Measurements from ENCODE around the gene GGT1. TPM values are rescaled to one million over a fixed set of nuclear protein-coding genes. Genes with fewer than 3 reads are reported as not detected.
"Not testable (repeated sequence)": the region's sequence is repeated elsewhere in the genome, so short reads cannot be mapped to it uniquely, and the experiment has no call there.

Gene GGT1
- total RNA-seq, 4 donors from 2014 or later, result 4.1 to 9.6 TPM; not detected in 2

GRCh38 chr22:24592058-24592850 lies 10.7 kb upstream of the GGT1 start:
- Histone ChIP-seq H3K27me3 (no peaks in the 10 kb centered on the region), H3K27ac (peak overlapping the region; percentile 63 to 91), H3K4me3 (peak overlapping the region; percentile 57 to 78), H3K36me3 (no peaks in the 10 kb centered on the region), H3K4me1 (no peaks in the 10 kb centered on the region), H3K9me3 (no peaks in the 10 kb centered on the region)
- TF ChIP-seq POLR2A (IDR thresholded peaks at IDR 0.05) (no peak), CTCF (IDR thresholded peaks at IDR 0.05) (no peak)
- DNase-seq, result peak in 1 of 2 donors; percentile 43
- intact Hi-C loops (cut with DNase I; ENCODE audit: low total_unique reads), result no loop called here

- H3K36me3 ChIP-seq, result no peaks in the 10 kb centered on the region
- H3K27me3 ChIP-seq, result no peaks in the 10 kb centered on the region
- peak; percentile 90 to 93 for DNase-seq
- TF ChIP-seq POLR2A (IDR thresholded peaks at IDR 0.05) (peak in 1 of 2 donors; percentile 60), CTCF (IDR thresholded peaks at IDR 0.05) (peak in 1 of 4 experiments; percentile 5)
- peak within 1 kb of the TSS; percentile 63 to 91 for H3K27ac ChIP-seq
- H3K9me3 ChIP-seq, result no peaks in the 10 kb centered on the region
- H3K4me1 ChIP-seq, result no peaks in the 10 kb centered on the region
- intact Hi-C loops (cut with DNase I; ENCODE audit: low total_unique reads), result no loop called here
- H3K4me3 ChIP-seq, result peak within 1 kb of the TSS; percentile 57 to 78
Observed at GRCh38 chr22:24592851-24593558, 10.0 kb upstream of the GGT1 start, which contains the start of gene LRRC75B. TSS of gene LRRC75B (minus strand) at chr22:24593073. CDS start at chr22:24593039, 34 bp downstream.

DNA sequence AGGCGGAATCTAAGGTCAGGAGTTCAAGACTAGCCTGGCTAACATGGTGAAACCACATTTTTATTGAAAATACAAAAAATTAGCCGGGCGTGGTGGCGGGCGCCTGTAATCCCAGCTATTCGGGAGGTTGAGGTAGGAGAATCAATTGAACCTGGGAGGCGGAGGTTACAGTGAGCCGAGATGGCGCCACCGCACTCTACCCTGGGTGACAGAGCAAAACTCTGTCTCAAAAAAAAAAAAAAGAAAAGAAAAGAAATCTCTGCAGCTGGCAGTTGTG lies 9.5 kb upstream of the GGT1 start:
- DNase-seq; H3K36me3 ChIP-seq; H3K9me3 ChIP-seq; H3K27me3 ChIP-seq; intact Hi-C loops (cut with DNase I; ENCODE audit: low total_unique reads); H3K4me1 ChIP-seq: not testable (repeated sequence)
- H3K27ac ChIP-seq, result peak overlapping the region; percentile 63 to 91
- H3K4me3 ChIP-seq, result peak overlapping the region in 1 of 2 donors; percentile 78

GRCh38 chr22:24593836-24594568 lies 9.0 kb upstream of the GGT1 start:
- Histone ChIP-seq H3K27me3 (no peaks in the 10 kb centered on the region), H3K27ac (no peak overlapping the region), H3K36me3 (no peaks in the 10 kb centered on the region), H3K4me1 (no peaks in the 10 kb centered on the region), H3K9me3 (no peaks in the 10 kb centered on the region), H3K4me3 (no peak overlapping the region)
- DNase-seq, result no peak
- no peak for TF ChIP-seq CTCF (IDR thresholded peaks at IDR 0.05)
- no peak for TF ChIP-seq POLR2A (IDR thresholded peaks at IDR 0.05)
- intact Hi-C loops (cut with DNase I; ENCODE audit: low total_unique reads), result no loop called here

DNA sequence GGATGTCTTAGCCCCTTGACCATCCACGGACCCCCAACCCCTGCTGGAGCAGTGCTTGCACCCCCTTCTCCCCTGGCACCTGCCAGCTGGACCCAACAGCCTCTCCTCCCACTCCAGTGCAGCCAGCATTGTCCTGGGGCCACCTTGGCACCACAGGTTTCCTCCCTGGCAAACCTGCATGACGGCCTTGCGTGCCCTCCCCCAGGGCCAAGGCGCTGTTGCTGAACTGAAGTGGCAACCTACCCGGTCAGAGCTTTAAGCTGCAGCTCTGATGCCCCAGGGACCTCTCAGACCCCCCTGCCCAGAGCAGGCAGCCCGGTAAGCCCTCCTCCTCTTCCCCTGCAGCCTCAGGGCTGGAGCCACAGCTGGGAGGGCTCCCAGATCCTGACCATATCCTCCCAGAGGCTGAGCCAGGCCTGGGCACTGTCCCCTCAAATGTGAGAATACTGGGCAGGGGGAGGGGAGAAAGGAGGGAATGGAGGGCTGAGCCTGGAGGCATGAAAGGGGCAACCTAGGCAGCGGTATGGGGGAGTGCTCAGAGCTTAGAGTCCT lies 8.3 kb upstream of the GGT1 start:
- intact Hi-C loops (cut with DNase I; ENCODE audit: low total_unique reads), result no loop called here
- Histone ChIP-seq H3K9me3 (no peaks in the 10 kb centered on the region), H3K36me3 (no peaks in the 10 kb centered on the region), H3K4me1 (no peaks in the 10 kb centered on the region), H3K4me3 (no peak overlapping the region), H3K27ac (no peak overlapping the region), H3K27me3 (no peaks in the 10 kb centered on the region)
- TF ChIP-seq POLR2A (IDR thresholded peaks at IDR 0.05) (no peak), CTCF (IDR thresholded peaks at IDR 0.05) (no peak)
- DNase-seq, result no peak
